Colonic mucosa (tissue), 4 donors: ENCODE measurements around the gene ITPKB. TPM values are rescaled to one million over a fixed set of nuclear protein-coding genes. Genes with fewer than 3 reads are reported as not detected.
"Not testable (repeated sequence)": the region's sequence is repeated elsewhere in the genome, so short reads cannot be mapped to it uniquely, and the experiment has no call there.

ENCODE experiments used
- DNase-seq: peaks from one replicate; pipeline ENCODE4 v3.0.0-alpha.2; 2020
- H3K27ac ChIP-seq: fragments of 200-600 bp; one replicate; pipeline ENCODE4 v1.8.0; 2021
- H3K27me3 ChIP-seq: fragments of 200-600 bp; one replicate; pipeline ENCODE4 v1.8.0; 2021
- H3K36me3 ChIP-seq: fragments of 200-600 bp; one replicate; pipeline ENCODE4 v1.8.0; 2021
- H3K4me1 ChIP-seq: fragments of 200-600 bp; one replicate; pipeline ENCODE4 v1.8.0; 2021; ENCODE audit warnings: mild to moderate bottlenecking
- H3K4me3 ChIP-seq: fragments of 200-600 bp; one replicate; pipeline ENCODE4 v1.8.0; 2021
- H3K9ac ChIP-seq, 2 donors: one replicate each; pipeline ENCODE4 v1.7.0; 2013; ENCODE audit warnings: control low read depth in 2 of 2, low read depth in 2 of 2, low read length in 2 of 2
- H3K9me3 ChIP-seq: fragments of 200-600 bp; one replicate; pipeline ENCODE4 v1.8.0; 2021
- intact Hi-C: fragments of 100-400 bp; cut with DNase I; formaldehyde crosslinking; loops from one replicate; pipeline ENCODE4 v1.14.1; 2022
- total RNA-seq, 2 donors: library from RNA; stranded (reverse); fragmentation: NEBNext Ultra II Directional in 1 of 2; extraction: Animal tissue kit (Norgen Biotek cat#: 25700) in 1 of 2; gene quantifications; one replicate each; pipeline ENCODE4 v1.2.1, GENCODE V29; 2021
- TF ChIP-seq, protein P1 (sequence below): fragments of 200-600 bp; IDR thresholded peaks from one replicate; pipeline ENCODE4 v1.8.0; 2022; ENCODE audit warnings: antibody characterized with exemption, mild to moderate bottlenecking
- donor health status: healthy.
- donor health status: DM: no; HTN: no; CAD: no.
- donor health status: DM: no; HTN: no; CAD: no.

The ITPKB gene
- total RNA-seq, 2 donors from 2014 or later, result 11.6 to 16.9 TPM

DNA sequence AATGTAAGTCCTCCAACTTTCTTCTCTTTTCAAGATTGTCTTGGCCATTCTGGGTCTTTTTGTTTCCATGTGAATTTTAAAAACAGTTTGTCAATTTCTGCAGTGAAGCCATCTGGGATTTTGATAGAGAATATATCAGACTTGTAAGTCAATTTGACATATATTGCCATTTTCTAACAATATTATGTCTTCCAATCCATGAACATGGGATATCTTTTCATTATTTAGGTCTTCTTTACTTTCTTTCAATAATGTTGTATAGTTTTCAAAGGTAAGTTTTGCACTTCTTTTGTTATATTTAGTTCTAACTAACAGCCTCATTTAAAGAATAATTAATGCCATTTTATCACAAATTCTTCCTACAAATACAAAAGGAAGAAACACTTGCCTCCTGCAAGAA lies 117.1 kb downstream of the ITPKB start:
- no peak overlapping the region for H3K9ac ChIP-seq
- no peak for DNase-seq
- no peaks in the 10 kb centered on the region for H3K4me1 ChIP-seq
- intact Hi-C loops, result no loop called here
- H3K4me3 ChIP-seq, result no peak overlapping the region
- no peaks in the 10 kb centered on the region for H3K27me3 ChIP-seq
- H3K27ac ChIP-seq, result no peak overlapping the region
- TF ChIP-seq, protein P1, sequence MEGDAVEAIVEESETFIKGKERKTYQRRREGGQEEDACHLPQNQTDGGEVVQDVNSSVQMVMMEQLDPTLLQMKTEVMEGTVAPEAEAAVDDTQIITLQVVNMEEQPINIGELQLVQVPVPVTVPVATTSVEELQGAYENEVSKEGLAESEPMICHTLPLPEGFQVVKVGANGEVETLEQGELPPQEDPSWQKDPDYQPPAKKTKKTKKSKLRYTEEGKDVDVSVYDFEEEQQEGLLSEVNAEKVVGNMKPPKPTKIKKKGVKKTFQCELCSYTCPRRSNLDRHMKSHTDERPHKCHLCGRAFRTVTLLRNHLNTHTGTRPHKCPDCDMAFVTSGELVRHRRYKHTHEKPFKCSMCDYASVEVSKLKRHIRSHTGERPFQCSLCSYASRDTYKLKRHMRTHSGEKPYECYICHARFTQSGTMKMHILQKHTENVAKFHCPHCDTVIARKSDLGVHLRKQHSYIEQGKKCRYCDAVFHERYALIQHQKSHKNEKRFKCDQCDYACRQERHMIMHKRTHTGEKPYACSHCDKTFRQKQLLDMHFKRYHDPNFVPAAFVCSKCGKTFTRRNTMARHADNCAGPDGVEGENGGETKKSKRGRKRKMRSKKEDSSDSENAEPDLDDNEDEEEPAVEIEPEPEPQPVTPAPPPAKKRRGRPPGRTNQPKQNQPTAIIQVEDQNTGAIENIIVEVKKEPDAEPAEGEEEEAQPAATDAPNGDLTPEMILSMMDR, result no peak
- H3K36me3 ChIP-seq, result no peaks in the 10 kb centered on the region
- H3K9me3 ChIP-seq, result no peaks in the 10 kb centered on the region

DNA sequence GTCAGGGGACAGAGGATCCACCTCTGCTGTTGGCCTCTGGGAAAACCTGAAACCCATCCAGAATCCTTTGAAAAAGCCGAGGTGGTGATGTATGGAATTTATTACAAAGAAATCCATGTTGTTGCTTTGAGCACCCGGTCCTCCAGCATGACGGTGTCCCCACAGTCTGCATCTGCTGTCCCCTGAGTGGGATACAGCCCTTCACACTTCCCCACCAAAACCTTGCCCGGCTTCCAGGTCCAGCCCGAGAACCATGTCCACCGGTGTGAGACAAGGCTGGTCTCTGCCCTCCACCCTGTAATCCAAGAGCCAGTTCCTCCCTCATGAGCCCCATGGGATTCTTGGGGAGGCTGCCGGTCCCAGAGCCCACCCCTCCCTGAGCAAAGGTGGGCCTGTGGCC lies 120.1 kb downstream of the ITPKB start:
- H3K9me3 ChIP-seq, result no peaks in the 10 kb centered on the region
- no peak overlapping the region for H3K4me3 ChIP-seq
- H3K36me3 ChIP-seq, result no peaks in the 10 kb centered on the region
- no peak overlapping the region for H3K9ac ChIP-seq
- H3K27me3 ChIP-seq, result no peaks in the 10 kb centered on the region
- intact Hi-C loops, result no loop called here
- DNase-seq, result no peak
- TF ChIP-seq, protein P1, result no peak
- H3K27ac ChIP-seq, result no peak overlapping the region
- no peaks in the 10 kb centered on the region for H3K4me1 ChIP-seq

DNA sequence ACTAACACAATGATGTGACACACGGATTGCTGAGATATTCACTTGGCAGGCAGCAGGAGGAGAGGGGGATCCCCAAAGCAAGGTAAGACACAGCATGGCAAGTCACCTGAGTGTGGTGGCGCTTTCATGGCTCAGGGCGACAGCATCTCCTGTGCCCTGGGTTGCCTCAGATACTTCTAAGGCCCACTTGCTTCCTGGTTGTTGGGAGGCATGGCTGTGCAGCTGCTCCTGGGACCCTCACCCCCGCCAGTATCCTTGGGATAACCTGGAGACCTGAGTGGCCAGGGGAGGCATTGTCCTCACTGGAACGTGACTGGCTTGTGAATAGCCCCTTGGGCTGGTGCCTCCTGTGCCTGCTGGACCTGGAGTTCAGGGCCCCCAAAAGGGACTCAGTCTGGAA lies 120.7 kb downstream of the ITPKB start:
- H3K27me3 ChIP-seq, result no peaks in the 10 kb centered on the region
- no peaks in the 10 kb centered on the region for H3K9me3 ChIP-seq
- H3K36me3 ChIP-seq, result no peaks in the 10 kb centered on the region
- H3K27ac ChIP-seq, result no peak overlapping the region
- no peak overlapping the region for H3K9ac ChIP-seq
- intact Hi-C loops, result no loop called here
- H3K4me3 ChIP-seq, result no peak overlapping the region
- TF ChIP-seq, protein P1, result no peak
- DNase-seq, result no peak
- no peaks in the 10 kb centered on the region for H3K4me1 ChIP-seq

DNA sequence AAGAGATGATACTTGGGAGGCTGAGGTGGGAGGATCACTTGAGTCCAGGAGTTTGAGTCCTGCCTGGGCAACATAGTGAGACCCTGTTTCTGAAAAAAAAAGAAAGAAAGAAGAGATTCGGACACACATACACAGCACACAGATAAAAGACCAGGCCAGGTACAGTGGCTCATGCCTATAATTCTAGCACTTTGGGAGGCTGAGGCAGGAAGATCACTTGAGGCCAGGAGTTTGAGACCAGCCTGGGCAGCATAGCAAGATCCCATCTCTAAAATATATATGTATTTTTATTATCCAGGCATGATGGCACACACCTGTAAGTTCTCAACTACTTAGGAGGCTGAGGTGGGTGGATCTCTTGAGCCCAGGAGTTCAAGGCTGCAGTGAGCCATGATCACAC lies 121.4 kb downstream of the ITPKB start:
- H3K9ac ChIP-seq, H3K36me3 ChIP-seq, H3K4me3 ChIP-seq, H3K27ac ChIP-seq, H3K27me3 ChIP-seq, intact Hi-C loops, DNase-seq, H3K4me1 ChIP-seq, H3K9me3 ChIP-seq: not testable (repeated sequence)

DNA sequence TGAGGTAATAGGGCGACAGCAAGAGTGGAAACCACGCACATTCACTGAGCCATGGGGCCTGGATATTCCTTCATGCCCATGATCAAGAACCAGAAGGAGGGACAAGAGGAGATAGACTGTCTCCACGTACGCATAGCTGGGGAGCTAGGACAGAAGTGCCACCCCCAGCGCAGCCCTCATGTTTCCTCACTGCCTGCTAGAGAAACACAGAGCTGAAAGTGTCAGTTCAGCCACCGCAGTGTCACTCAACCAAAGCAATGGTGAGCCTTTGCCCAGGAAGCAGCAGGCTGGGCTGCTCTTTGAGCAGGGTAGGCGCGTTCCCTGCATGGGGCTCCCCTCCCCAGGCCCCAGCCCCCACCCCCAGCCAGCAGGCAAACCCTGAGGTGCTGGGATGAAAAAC lies 122.0 kb downstream of the ITPKB start:
- H3K9ac ChIP-seq, result no peak overlapping the region
- H3K9me3 ChIP-seq, result no peaks in the 10 kb centered on the region
- DNase-seq, result no peak
- no peak overlapping the region for H3K27ac ChIP-seq
- H3K36me3 ChIP-seq, result no peaks in the 10 kb centered on the region
- intact Hi-C loops, result no loop called here
- H3K27me3 ChIP-seq, result no peaks in the 10 kb centered on the region
- no peak overlapping the region for H3K4me3 ChIP-seq
- H3K4me1 ChIP-seq, result no peaks in the 10 kb centered on the region
- TF ChIP-seq, protein P1, result no peak

DNA sequence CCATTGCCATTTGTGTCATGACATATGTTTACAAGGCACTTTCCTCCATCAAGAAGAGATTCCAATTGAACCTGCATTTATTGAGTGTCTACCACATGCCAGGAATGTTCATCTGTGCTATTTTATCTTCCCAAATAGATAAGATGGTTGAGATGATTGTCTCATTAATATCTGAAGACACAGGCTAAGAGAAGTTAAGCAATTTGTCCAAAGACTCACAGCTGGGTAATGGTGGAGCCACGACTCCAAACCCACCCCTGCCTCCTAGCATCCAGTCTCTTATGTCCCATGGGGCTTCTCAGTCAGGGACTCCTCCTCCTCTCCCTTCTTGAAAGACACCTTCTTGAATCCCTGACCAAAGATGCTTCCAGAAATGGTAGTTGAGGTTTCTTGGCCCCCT lies 122.4 kb downstream of the ITPKB start:
- H3K9ac ChIP-seq, result no peak overlapping the region
- no peaks in the 10 kb centered on the region for H3K4me1 ChIP-seq
- H3K27ac ChIP-seq, result no peak overlapping the region
- no peak for DNase-seq
- TF ChIP-seq, protein P1, result no peak
- intact Hi-C loops, result no loop called here
- H3K27me3 ChIP-seq, result no peaks in the 10 kb centered on the region
- no peak overlapping the region for H3K4me3 ChIP-seq
- no peaks in the 10 kb centered on the region for H3K36me3 ChIP-seq
- H3K9me3 ChIP-seq, result no peaks in the 10 kb centered on the region
